HUES48 (cell line): ENCODE data around the gene PRKCH.
"Not testable (repeated sequence)": the region's sequence is repeated elsewhere in the genome, so short reads cannot be mapped to it uniquely, and the experiment has no call there.

ENCODE experiments used
- H3K27ac ChIP-seq: one replicate; pipeline ENCODE4 v1.7.0; 2013; ENCODE audit warnings: low read depth, low read length, inconsistent platforms
- H3K27me3 ChIP-seq: 2 replicates; pipeline ENCODE4 v1.6.1; 2013; ENCODE audit warnings: mild to moderate bottlenecking, low read length; ENCODE audit not compliant: control insufficient read depth, insufficient read depth
- H3K36me3 ChIP-seq: 2 replicates; pipeline ENCODE4 v1.6.1; 2013; ENCODE audit warnings: low read length; ENCODE audit not compliant: control insufficient read depth, insufficient read depth
- H3K4me1 ChIP-seq: 2 replicates; pipeline ENCODE4 v1.6.1; 2013; ENCODE audit warnings: mild to moderate bottlenecking, low read length; ENCODE audit not compliant: control insufficient read depth, insufficient read depth
- H3K4me3 ChIP-seq: 2 replicates; pipeline ENCODE4 v1.5.1; 2013; ENCODE audit warnings: mild to moderate bottlenecking, low read depth, low read length
- H3K9ac ChIP-seq: 2 replicates; pipeline ENCODE4 v1.6.1; 2013; ENCODE audit warnings: mild to moderate bottlenecking, low read depth, low read length, moderate library complexity
- H3K9me3 ChIP-seq: 2 replicates; pipeline ENCODE4 v1.6.1; 2013; ENCODE audit warnings: low read length; ENCODE audit not compliant: control insufficient read depth, insufficient read depth

The PRKCH gene

DNA sequence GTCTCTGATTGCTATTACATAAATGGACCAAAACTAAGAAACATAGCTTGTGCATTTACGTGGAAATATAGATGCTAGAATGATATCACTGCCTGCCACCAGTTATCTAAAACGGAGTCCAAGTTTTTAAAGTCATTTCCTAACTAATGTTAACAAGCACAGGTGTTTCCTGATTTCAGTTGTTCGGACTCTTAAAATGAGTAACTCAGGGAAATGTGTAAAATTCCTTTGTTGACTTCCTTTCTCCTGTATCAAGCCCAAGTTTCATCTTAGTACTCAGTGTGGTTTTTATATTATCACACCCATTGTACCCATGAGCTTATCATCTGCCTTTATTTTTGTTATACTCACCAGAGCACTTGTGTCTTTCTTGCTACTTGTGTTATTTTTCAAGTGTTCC, 13.2 kb upstream of the PRKCH start:
- H3K4me1 ChIP-seq, result no peaks in the 10 kb centered on the region

DNA sequence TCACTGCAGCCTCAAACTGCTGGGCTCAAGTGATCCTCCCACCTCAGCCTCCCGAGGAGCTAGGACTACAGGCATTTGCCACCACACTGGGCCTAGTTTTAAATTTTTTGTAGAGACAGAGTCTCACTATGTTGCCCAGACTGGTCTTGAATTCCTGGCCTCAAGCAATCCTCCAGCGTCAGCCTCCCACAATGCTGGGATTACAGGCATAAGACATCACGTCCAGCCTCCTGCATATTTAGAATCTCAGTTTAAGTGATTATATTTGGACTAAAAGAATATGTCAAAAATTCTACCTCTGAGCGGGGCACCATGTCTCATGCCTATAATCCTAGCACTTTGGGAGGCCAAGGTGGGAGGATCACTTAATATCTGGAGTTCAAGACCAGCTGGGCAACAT, 12.7 kb upstream of the PRKCH start:
- not testable (repeated sequence) for H3K9me3 ChIP-seq, H3K9ac ChIP-seq, H3K27me3 ChIP-seq, H3K36me3 ChIP-seq, H3K4me1 ChIP-seq, H3K27ac ChIP-seq, H3K4me3 ChIP-seq

More for the DNA sequence above, 13.2 kb upstream of the PRKCH start:
- Histone ChIP-seq H3K9me3 (peaks cover 10% of the 10 kb centered on the region; the same call in 1 of the 2 replicates), H3K4me3 (no peak overlapping the region), H3K9ac (no peak overlapping the region), H3K36me3 (no peaks in the 10 kb centered on the region), H3K27me3 (no peaks in the 10 kb centered on the region), H3K27ac (no peak overlapping the region)

DNA sequence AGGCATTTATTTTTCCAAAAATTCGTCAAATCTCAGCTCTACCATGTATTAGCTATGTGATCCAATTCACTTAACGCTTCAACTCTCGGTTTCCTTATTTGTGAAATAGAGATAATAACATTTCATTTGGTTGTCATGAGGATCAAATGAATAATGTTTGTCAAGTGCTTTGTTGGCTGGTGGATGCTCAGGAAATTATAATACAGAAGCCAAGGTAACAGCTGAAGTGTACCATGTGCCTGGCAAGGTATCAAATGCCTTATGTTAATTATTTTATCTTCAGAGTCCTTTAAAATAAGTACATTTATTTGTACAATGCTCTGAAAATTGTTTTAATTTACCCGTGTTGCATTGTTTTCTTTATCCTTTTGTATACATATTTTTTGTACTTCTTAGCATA, 6.1 kb upstream of the PRKCH start:
- peaks cover 7% of the 10 kb centered on the region; the same call in 1 of the 2 replicates for H3K9me3 ChIP-seq
- no peaks in the 10 kb centered on the region for H3K36me3 ChIP-seq
- peaks cover 4% of the 10 kb centered on the region; the same call in 1 of the 2 replicates for H3K27me3 ChIP-seq
- no peak overlapping the region for H3K9ac ChIP-seq
- no peak overlapping the region for H3K4me3 ChIP-seq
- no peaks in the 10 kb centered on the region for H3K4me1 ChIP-seq
- no peak overlapping the region for H3K27ac ChIP-seq

DNA sequence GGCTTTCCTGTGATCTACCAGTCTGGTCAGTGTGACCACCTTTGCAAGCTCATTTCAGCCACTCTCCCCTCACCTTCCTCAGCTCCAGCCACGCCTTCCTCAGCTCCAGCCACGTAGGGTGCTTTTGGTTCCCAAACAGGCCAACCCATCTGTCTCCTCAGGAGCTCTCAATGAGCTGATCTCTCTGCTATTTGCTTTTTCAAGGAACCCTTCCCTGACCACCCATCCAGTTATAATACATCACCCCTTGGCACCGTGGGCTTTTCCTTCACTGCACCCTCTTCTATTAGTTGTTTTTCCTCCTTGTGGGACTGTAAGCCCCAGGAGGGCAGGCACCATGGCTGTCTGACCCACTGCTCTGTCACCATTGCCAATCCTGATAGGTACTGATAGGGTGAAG, 2.3 kb upstream of the PRKCH start:
- H3K27me3 ChIP-seq, result peaks cover 41% of the 10 kb centered on the region
- no peaks in the 10 kb centered on the region for H3K9me3 ChIP-seq
- peaks cover 9% of the 10 kb centered on the region for H3K4me1 ChIP-seq
- H3K27ac ChIP-seq, result no peak overlapping the region
- H3K4me3 ChIP-seq, result no peak overlapping the region
- no peaks in the 10 kb centered on the region for H3K36me3 ChIP-seq
- no peak overlapping the region for H3K9ac ChIP-seq

DNA sequence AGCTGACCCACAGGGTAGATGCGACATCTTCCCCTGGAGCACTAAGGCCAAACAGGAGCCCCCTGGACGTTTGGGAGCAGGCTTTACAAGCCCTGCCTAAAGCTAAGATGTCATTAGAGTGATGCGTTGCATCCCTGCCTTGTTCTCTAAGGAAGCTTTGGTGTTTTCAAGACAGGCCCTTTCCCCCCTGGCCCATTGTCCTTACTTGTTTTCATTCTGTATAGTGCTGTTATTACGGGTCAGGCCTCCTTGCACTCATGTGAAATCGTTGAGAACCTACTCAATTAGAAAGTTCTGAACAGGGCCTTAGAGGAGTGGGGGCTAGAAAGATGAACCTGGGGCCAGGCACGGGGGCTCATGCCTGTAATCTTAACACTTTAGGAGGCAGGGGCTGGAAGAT, 1.7 kb upstream of the PRKCH start:
- Histone ChIP-seq H3K4me1 (peaks cover 9% of the 10 kb centered on the region), H3K27me3 (peaks cover 41% of the 10 kb centered on the region), H3K4me3 (no peak overlapping the region), H3K36me3 (no peaks in the 10 kb centered on the region), H3K27ac (no peak overlapping the region), H3K9me3 (no peaks in the 10 kb centered on the region), H3K9ac (no peak overlapping the region)

DNA sequence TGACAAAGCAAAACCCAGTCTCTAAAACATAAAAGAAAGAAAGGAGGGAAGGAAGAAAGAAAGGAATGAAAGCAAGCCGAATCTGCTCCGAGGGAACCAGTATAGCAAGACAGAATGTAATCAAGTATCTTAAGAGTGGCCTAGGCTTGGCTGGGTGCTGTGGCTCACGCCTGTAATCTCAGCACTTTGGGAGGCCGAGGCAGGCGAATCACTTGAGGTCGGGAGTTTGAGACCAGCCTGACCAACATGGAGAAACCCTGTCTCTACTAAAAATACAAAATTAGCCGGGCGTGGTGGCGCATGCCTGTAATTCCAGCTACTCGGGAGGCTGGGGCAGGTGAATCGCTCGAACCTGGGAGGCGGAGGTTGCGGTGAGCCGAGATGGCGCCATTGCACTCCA, 1.2 kb upstream of the PRKCH start:
- H3K4me1 ChIP-seq, H3K27ac ChIP-seq, H3K36me3 ChIP-seq, H3K9me3 ChIP-seq, H3K4me3 ChIP-seq, H3K9ac ChIP-seq: not testable (repeated sequence)
- H3K27me3 ChIP-seq, result peaks cover 41% of the 10 kb centered on the region

DNA sequence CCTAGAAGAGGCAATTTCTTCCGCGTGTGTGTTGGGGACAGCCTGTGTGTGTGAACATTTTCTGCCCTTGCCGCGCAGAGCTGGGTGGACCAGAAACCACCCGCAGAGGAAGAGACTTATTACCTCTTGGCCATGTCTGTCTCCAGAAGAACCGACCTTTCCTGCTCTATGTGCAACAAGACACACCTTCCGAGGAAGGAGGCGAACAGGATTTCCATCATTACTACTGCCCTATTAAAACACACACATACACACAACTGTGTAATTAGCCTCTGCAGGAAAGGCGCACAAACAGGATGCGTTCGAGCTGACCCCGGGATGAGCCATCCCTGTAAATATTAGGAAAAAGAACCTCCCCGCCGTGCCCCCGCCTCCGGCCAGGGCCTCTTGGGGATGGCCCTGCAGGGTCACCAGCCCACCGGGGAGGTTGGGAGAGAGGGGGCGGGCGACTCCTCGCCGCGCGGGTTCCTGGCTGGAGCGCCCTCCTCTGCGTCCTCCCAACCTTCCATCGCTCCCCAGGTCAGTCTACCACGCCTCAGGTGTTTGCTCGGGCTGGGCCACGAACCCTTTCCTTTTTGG, 484 bp upstream of the PRKCH start:
- Histone ChIP-seq H3K27me3 (peaks cover 41% of the 10 kb centered on the region), H3K36me3 (no peaks in the 10 kb centered on the region), H3K9ac (peak overlapping the region; percentile 19; the same call in 1 of the 2 replicates), H3K9me3 (peaks cover 4% of the 10 kb centered on the region; the same call in 1 of the 2 replicates), H3K4me3 (peak overlapping the region; percentile 72), H3K27ac (no peak overlapping the region), H3K4me1 (peaks cover 9% of the 10 kb centered on the region)

DNA sequence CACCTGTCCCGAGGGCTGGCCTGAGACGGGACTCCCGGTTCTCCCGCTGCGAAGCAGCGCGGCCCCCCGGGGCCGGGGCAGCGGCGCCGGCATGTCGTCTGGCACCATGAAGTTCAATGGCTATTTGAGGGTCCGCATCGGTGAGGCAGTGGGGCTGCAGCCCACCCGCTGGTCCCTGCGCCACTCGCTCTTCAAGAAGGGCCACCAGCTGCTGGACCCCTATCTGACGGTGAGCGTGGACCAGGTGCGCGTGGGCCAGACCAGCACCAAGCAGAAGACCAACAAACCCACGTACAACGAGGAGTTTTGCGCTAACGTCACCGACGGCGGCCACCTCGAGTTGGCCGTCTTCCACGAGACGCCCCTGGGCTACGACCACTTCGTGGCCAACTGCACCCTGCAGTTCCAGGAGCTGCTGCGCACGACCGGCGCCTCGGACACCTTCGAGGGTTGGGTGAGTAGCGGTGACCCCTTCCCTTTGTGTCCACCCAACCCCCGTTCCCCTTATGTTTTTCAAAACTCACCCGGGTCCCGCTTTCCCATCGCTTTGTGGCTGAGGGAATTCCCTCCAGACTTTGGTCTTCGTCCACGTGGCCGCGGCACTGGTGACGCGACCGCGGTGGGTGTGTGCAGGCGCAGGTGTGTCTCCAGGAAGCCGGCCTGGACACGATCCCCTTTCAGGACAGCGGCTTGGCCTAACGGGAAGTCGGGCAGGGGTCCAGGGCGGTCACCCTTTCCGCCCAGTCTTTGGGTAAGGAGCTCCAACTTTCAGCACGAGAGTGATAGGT, 826 bp downstream of the PRKCH start:
- Histone ChIP-seq H3K27ac (no peak overlapping the region), H3K4me3 (peak overlapping the region; percentile 72), H3K9ac (no peak overlapping the region), H3K36me3 (no peaks in the 10 kb centered on the region), H3K4me1 (peaks cover 9% of the 10 kb centered on the region), H3K9me3 (peaks cover 7% of the 10 kb centered on the region; the same call in 1 of the 2 replicates), H3K27me3 (peaks cover 37% of the 10 kb centered on the region)

DNA sequence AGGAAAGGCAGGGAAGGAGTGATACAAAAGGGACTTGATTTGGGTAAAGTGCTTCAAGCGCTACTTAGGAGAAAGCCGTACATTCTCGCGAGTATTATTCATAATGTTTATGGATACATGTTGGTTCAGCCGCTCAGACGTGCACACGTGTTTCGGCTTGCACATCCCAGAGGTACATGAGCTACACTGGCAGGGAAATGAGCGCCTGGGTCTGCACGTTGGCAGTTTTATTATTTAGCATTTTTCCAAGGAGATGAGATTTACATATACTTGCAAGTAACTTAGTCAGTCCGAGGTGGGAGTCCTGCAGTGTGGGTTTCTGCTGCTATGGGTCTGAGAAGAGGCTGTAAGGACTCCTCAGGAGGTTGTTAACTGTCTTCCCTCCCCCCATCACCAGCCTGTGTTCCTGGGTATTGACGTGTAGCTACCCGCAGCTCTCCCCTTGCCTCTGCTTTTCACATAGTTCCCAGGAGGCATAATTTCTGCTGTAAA, 1.5 kb downstream of the PRKCH start:
- H3K4me1 ChIP-seq, result peaks cover 9% of the 10 kb centered on the region
- no peak overlapping the region for H3K9ac ChIP-seq
- peaks cover 7% of the 10 kb centered on the region; the same call in 1 of the 2 replicates for H3K9me3 ChIP-seq
- no peak overlapping the region for H3K27ac ChIP-seq
- no peaks in the 10 kb centered on the region for H3K36me3 ChIP-seq
- H3K4me3 ChIP-seq, result peak overlapping the region; percentile 72
- peaks cover 37% of the 10 kb centered on the region for H3K27me3 ChIP-seq

DNA sequence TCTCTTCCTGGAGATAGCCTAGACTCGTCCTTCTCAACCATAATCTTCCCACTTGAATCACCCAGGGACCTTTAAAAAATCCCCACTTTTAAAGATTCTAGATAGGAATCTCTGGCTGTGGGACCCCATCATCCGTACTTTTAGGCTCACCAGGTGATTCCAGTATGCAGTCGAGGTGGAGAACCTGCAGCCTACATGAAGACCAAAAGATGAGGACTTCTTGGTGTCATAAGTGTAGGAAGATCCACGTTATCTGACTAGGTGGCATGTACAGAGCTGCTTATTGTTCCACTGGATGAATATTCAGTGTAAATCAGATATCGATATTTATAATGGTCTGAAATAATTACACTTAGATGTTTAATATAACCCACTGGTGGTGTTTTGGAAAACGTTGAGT, 2.6 kb downstream of the PRKCH start:
- Histone ChIP-seq H3K36me3 (no peaks in the 10 kb centered on the region), H3K9ac (no peak overlapping the region), H3K9me3 (peaks cover 7% of the 10 kb centered on the region; the same call in 1 of the 2 replicates), H3K27me3 (peaks cover 37% of the 10 kb centered on the region), H3K27ac (no peak overlapping the region), H3K4me3 (no peak overlapping the region), H3K4me1 (peaks cover 9% of the 10 kb centered on the region)

DNA sequence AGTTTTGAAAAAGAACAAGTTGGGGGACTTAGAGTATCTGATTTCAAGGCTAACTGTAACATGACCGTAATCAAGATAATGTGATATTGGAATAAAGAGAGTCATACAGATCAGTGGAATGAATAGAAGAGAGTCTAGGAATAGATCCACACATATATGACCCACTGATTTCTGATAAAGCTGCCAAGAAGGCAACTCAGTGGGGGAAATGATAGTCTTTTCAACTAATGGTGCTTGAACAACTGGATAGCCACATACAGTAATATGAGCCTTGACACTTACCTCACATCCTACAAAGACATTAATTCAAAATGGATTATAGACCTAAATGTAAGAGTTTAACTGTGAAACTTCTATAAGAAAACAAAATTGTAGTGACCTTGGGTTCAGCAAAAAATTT, 3.8 kb downstream of the PRKCH start:
- Histone ChIP-seq H3K27ac (no peak overlapping the region), H3K9ac (no peak overlapping the region), H3K36me3 (no peaks in the 10 kb centered on the region), H3K4me3 (no peak overlapping the region), H3K9me3 (peaks cover 7% of the 10 kb centered on the region; the same call in 1 of the 2 replicates), H3K4me1 (peaks cover 9% of the 10 kb centered on the region), H3K27me3 (peaks cover 37% of the 10 kb centered on the region)
